Keratinocyte (primary cell): Measurements from ENCODE around the gene GRIN1. TPM values are rescaled to one million over a fixed set of nuclear protein-coding genes. Genes with fewer than 3 reads are reported as not detected.

Experiments used
- DNase-seq: peaks from one replicate; pipeline ENCODE4 v3.0.0-alpha.2; 2011; ENCODE audit warnings: low read depth, missing footprints, low spot score
- FAIRE-seq: peaks from 2 replicates; lab custom pipeline; 2011; peaks lifted over from hg19 to GRCh38; lab: Jason Lieb, UNC
- H2AFZ ChIP-seq: 2 replicates; pipeline ENCODE4 v1.6.0; 2012; ENCODE audit warnings: low read length, control low read depth, inconsistent platforms; ENCODE audit not compliant: control insufficient read depth
- H3K27ac ChIP-seq: 2 replicates; pipeline ENCODE4 v1.5.1; 2011; ENCODE audit warnings: low read length; ENCODE audit not compliant: control insufficient read depth, insufficient read depth
- H3K27me3 ChIP-seq: 3 replicates; pipeline ENCODE4 v1.6.0; 2011; ENCODE audit warnings: low read length; ENCODE audit not compliant: control insufficient read depth, insufficient read depth; ENCODE audit errors: extremely low read depth
- H3K36me3 ChIP-seq, 2 experiments: 2 replicates in 1 of 2; 3 replicates in 1 of 2; pipeline ENCODE4 v1.5.1; 2011; ENCODE audit warnings: low read length in 2 of 2, mild to moderate bottlenecking in 1 of 2; ENCODE audit not compliant: control insufficient read depth in 2 of 2, insufficient read depth in 2 of 2; ENCODE audit errors: extremely low read depth in 1 of 2
- H3K4me1 ChIP-seq: 3 replicates; pipeline ENCODE4 v1.5.1; 2011; ENCODE audit warnings: low read length; ENCODE audit not compliant: control insufficient read depth, insufficient read depth; ENCODE audit errors: extremely low read depth
- H3K4me2 ChIP-seq: 3 replicates; pipeline ENCODE4 v1.6.0; 2011; ENCODE audit warnings: low read depth, low read length; ENCODE audit not compliant: control insufficient read depth, insufficient read depth; ENCODE audit errors: extremely low read depth
- H3K4me3 ChIP-seq, 3 experiments: fragments of 200-600 bp in 1 of 3; sonication (generic) in 1 of 3; 2 replicates in 2 of 3; 3 replicates in 1 of 3; pipeline ENCODE4 v1.5.1; 2011 to 2016; ENCODE audit warnings: low read length in 3 of 3, mild to moderate bottlenecking in 3 of 3, control low read depth in 2 of 3, inconsistent platforms in 1 of 3, low read depth in 1 of 3, mixed read lengths in 1 of 3, mixed run types in 1 of 3, moderate library complexity in 1 of 3; ENCODE audit not compliant: control insufficient read depth in 2 of 3, insufficient read depth in 2 of 3; ENCODE audit errors: extremely low read depth in 1 of 3
- H3K79me2 ChIP-seq: 2 replicates; pipeline ENCODE4 v1.6.0; 2012; ENCODE audit warnings: low read length; ENCODE audit not compliant: control insufficient read depth, insufficient read depth
- H3K9ac ChIP-seq: 3 replicates; pipeline ENCODE4 v1.6.0; 2011; ENCODE audit warnings: low read length; ENCODE audit not compliant: control insufficient read depth, insufficient read depth; ENCODE audit errors: extremely low read depth
- H3K9me1 ChIP-seq: 3 replicates; pipeline ENCODE4 v1.6.0; 2011; ENCODE audit warnings: low read length; ENCODE audit not compliant: control insufficient read depth, insufficient read depth; ENCODE audit errors: extremely low read depth
- H3K9me3 ChIP-seq: 2 replicates; pipeline ENCODE4 v1.5.1; 2012; ENCODE audit warnings: low read depth, low read length; ENCODE audit not compliant: control insufficient read depth
- H4K20me1 ChIP-seq: 3 replicates; pipeline ENCODE4 v1.6.0; 2011; ENCODE audit warnings: low read length; ENCODE audit not compliant: control insufficient read depth, insufficient read depth; ENCODE audit errors: extremely low read depth
- CTCF ChIP-seq, 3 experiments: IDR thresholded peaks in 1 of 3; conservative IDR thresholded peaks in 1 of 3; optimal IDR thresholded peaks in 1 of 3; 2 replicates in 2 of 3; 3 replicates in 1 of 3; pipeline versions ENCODE3 to v1.5.1; 2011; ENCODE audit warnings: low read length in 3 of 3, mild to moderate bottlenecking in 3 of 3, moderate library complexity in 2 of 3, control low read depth in 1 of 3, inconsistent platforms in 1 of 3; ENCODE audit not compliant: insufficient read depth in 2 of 3; ENCODE audit errors: extremely low read depth in 1 of 3
- EZH2 ChIP-seq: IDR thresholded peaks from one replicate; pipeline ENCODE4 v1.6.1; 2012; ENCODE audit warnings: inconsistent platforms, mild to moderate bottlenecking, low read length, moderate library complexity
- dilution Hi-C: fragments of 300-500 bp; cut with MboI; formaldehyde crosslinking; loops from one replicate; pipeline ENCODE4 v1.7.0; 2020; ENCODE audit warnings: low sequenced_read_pairs; ENCODE audit not compliant: extremely low pct_ligation_motif_present
- polyA plus RNA-seq, 5 experiments: library from polyadenylated mRNA; depleted of rRNA in 3 of 5; stranded (reverse) in 3 of 5; stranded (forward) in 1 of 5; unstranded in 1 of 5; fragments of >200 nt; gene quantifications; 1 replicate in 1 of 5; 2 replicates in 3 of 5; 3 replicates in 1 of 5; pipeline versions ENCODE4 v1.2.1 to v1.2.3, GENCODE V29; 2011 to 2012; ENCODE audit warnings: missing spikeins in 2 of 5, low read depth in 1 of 5, low replicate concordance in 1 of 5

Gene GRIN1
- polyA plus RNA-seq, 1 donor (not counting 4 experiments of a cell fraction or from before 2014, with no cell fraction given): 0.03 TPM

GRCh38 chr9:137188086-137188489, 49.1 kb downstream of the GRIN1 start:
- Histone ChIP-seq H3K27ac (peak overlapping the region; percentile 89), H3K4me1 (peaks cover 23% of the 10 kb centered on the region), H3K4me2 (peak overlapping the region; percentile 97), H3K36me3 (peaks cover 18 to 24% of the 10 kb centered on the region in 2 experiments), H4K20me1 (no peaks in the 10 kb centered on the region), H3K79me2 (peaks cover 47% of the 10 kb centered on the region), H3K27me3 (no peaks in the 10 kb centered on the region), H2AFZ (peak overlapping the region; percentile 91), H3K4me3 (peak overlapping the region; percentile 88 to 96 (median 90)), H3K9ac (peak overlapping the region; percentile 92), H3K9me1 (no peaks in the 10 kb centered on the region), H3K9me3 (no peaks in the 10 kb centered on the region)
- DNase-seq (no peak), FAIRE-seq (no peak)
- no peak for TF ChIP-seq EZH2
- TF ChIP-seq CTCF (optimal IDR thresholded peaks at IDR 0.05 in 1 of 3, IDR thresholded peaks at IDR 0.05 in 1 of 3, conservative IDR thresholded peaks at IDR 0.05 in 1 of 3; ENCODE audit: extremely low read depth in 1 of 3, insufficient read depth in 2 of 3, low read length in 3 of 3): no peak
- dilution Hi-C loops: no loop called here

DNA sequence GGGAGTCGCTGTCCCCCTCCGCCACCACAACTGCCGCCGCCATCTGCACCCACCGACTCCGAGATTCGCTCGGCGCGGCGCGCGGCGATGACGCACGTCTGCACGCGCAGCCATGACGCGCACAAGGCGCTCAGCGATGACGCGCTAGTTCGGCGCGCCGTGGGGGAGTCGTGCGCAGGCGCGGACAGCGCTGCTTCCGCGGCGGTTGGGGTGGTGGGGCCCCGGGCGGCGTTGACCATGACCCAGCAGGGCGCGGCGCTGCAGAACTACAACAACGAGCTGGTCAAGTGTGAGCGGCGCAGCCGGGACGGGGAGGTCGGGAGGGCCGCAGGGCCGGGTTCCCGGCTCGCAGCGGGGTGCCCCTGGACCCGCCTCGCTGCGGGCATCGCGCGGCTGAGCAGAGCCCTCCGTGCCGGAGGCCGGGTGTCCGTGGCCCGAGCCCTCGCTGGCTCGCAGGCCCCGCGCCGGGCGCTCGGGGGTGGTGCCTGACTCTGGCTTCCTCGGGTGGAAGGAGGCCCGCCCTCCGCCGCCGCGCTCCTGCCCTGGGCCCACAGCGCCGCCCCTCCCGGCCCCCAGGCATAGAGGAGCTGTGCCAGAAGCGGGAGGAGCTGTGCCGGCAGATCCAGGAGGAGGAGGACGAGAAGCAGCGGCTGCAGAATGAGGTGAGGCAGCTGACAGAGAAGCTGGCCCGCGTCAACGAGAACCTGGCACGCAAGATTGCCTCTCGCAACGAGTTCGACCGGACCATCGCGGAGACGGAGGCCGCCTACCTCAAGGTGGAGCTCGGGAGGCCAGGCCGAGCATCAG, 49.7 kb downstream of the GRIN1 start, which contains the start of the genes ANAPC2 and SSNA1:
Gene ANAPC2 (minus strand): TSS at position 71 of the 807 bp plus-strand sequence. CDS start 28 bp downstream, at position 43.
Gene SSNA1 (plus strand): TSS at position 187 of the 807 bp plus-strand sequence. CDS start 51 bp downstream, at position 238.
- Histone ChIP-seq H3K4me2 (peak within 1 kb of the TSS; percentile 97), H4K20me1 (no peaks in the 10 kb centered on the region), H3K4me3 (peak within 1 kb of the TSS; percentile 88 to 96 (median 90)), H3K4me1 (peaks cover 23% of the 10 kb centered on the region), H3K27ac (peak within 1 kb of the TSS; percentile 89), H3K36me3 (peaks cover 13 to 20% of the 10 kb centered on the region in 2 experiments), H3K9ac (peak within 1 kb of the TSS; percentile 92), H2AFZ (peak within 1 kb of the TSS; percentile 91), H3K27me3 (peaks cover 3% of the 10 kb centered on the region), H3K79me2 (peaks cover 47% of the 10 kb centered on the region), H3K9me3 (no peaks in the 10 kb centered on the region), H3K9me1 (no peaks in the 10 kb centered on the region)
- DNase-seq (peak; percentile 57), FAIRE-seq (peak; percentile 34)
- dilution Hi-C loops: no loop called here
- TF ChIP-seq EZH2 (no peak), CTCF (optimal IDR thresholded peaks at IDR 0.05 in 1 of 3, IDR thresholded peaks at IDR 0.05 in 1 of 3, conservative IDR thresholded peaks at IDR 0.05 in 1 of 3; ENCODE audit: extremely low read depth in 1 of 3, insufficient read depth in 2 of 3, low read length in 3 of 3) (peak in 2 of 3 experiments; percentile 41 to 68)
